Measurements from ENCODE around the gene AMPH. TPM values are rescaled to one million over a fixed set of nuclear protein-coding genes. Genes with fewer than 3 reads are reported as not detected.

Gene AMPH
- polyA plus RNA-seq, 1 donor (not counting 4 experiments of a cell fraction or from before 2014, with no cell fraction given): not detected

DNA sequence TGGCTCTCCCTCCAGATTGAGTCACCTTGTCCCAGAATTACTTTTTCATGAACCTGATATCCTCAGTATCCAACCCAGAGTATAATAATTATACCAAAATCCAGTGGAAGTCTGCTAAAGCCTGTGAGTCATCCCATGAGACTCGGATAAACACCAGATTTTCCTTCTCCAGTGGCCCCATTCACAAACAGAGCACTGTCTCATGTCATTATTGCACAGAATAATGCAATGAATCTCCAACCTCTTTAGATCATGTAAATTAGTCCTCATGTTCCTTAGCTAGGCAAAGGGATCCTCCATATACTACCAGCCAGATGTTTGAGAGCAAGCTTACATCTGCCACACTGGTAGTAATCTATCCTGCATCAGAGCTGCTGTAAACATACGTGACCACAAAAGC is 89.0 kb downstream of the AMPH start:
- Histone ChIP-seq H3K9ac (ENCODE audit: control insufficient read depth, extremely low read depth, insufficient read depth, low read length) (no peak overlapping the region), H3K9me1 (ENCODE audit: control insufficient read depth, extremely low read depth, insufficient read depth, low read length) (no peaks in the 10 kb centered on the region), H4K20me1 (ENCODE audit: control insufficient read depth, extremely low read depth, insufficient read depth, low read length) (no peaks in the 10 kb centered on the region), H2AFZ (ENCODE audit: control insufficient read depth, low read length) (no peak overlapping the region), H3K36me3 (ENCODE audit: control insufficient read depth in 2 of 2, extremely low read depth in 1 of 2, insufficient read depth in 2 of 2, low read length in 2 of 2) (no peaks in the 10 kb centered on the region), H3K4me3 (ENCODE audit: control insufficient read depth in 2 of 3, extremely low read depth in 1 of 3, insufficient read depth in 2 of 3, low read depth in 1 of 3, low read length in 3 of 3) (no peak overlapping the region), H3K27ac (ENCODE audit: control insufficient read depth, insufficient read depth, low read length) (no peak overlapping the region), H3K9me3 (ENCODE audit: control insufficient read depth, low read depth, low read length) (no peaks in the 10 kb centered on the region), H3K4me1 (ENCODE audit: control insufficient read depth, extremely low read depth, insufficient read depth, low read length) (no peaks in the 10 kb centered on the region), H3K4me2 (ENCODE audit: control insufficient read depth, extremely low read depth, insufficient read depth, low read depth, low read length) (no peak overlapping the region), H3K79me2 (ENCODE audit: control insufficient read depth, insufficient read depth, low read length) (no peaks in the 10 kb centered on the region), H3K27me3 (ENCODE audit: control insufficient read depth, extremely low read depth, insufficient read depth, low read length) (no peaks in the 10 kb centered on the region)
- DNase-seq (ENCODE audit: low read depth, low spot score) (no peak), FAIRE-seq (no peak)
- dilution Hi-C loops (cut with MboI; ENCODE audit: extremely low pct_ligation_motif_present, low sequenced_read_pairs): no loop called here
- TF ChIP-seq EZH2 (IDR thresholded peaks at IDR 0.05; ENCODE audit: low read length): no peak
- TF ChIP-seq, protein P1, sequence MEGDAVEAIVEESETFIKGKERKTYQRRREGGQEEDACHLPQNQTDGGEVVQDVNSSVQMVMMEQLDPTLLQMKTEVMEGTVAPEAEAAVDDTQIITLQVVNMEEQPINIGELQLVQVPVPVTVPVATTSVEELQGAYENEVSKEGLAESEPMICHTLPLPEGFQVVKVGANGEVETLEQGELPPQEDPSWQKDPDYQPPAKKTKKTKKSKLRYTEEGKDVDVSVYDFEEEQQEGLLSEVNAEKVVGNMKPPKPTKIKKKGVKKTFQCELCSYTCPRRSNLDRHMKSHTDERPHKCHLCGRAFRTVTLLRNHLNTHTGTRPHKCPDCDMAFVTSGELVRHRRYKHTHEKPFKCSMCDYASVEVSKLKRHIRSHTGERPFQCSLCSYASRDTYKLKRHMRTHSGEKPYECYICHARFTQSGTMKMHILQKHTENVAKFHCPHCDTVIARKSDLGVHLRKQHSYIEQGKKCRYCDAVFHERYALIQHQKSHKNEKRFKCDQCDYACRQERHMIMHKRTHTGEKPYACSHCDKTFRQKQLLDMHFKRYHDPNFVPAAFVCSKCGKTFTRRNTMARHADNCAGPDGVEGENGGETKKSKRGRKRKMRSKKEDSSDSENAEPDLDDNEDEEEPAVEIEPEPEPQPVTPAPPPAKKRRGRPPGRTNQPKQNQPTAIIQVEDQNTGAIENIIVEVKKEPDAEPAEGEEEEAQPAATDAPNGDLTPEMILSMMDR (optimal IDR thresholded peaks at IDR 0.05 in 1 of 3, IDR thresholded peaks at IDR 0.05 in 1 of 3, conservative IDR thresholded peaks at IDR 0.05 in 1 of 3; ENCODE audit: extremely low read depth in 1 of 3, insufficient read depth in 2 of 3, low read length in 3 of 3): no peak

- TF ChIP-seq EZH2 (IDR thresholded peaks at IDR 0.05; ENCODE audit: low read length): no peak
- TF ChIP-seq, protein P1 (optimal IDR thresholded peaks at IDR 0.05 in 1 of 3, IDR thresholded peaks at IDR 0.05 in 1 of 3, conservative IDR thresholded peaks at IDR 0.05 in 1 of 3; ENCODE audit: extremely low read depth in 1 of 3, insufficient read depth in 2 of 3, low read length in 3 of 3): no peak
- Histone ChIP-seq H3K9me3 (ENCODE audit: control insufficient read depth, low read depth, low read length) (no peaks in the 10 kb centered on the region), H3K4me2 (ENCODE audit: control insufficient read depth, extremely low read depth, insufficient read depth, low read depth, low read length) (no peak overlapping the region), H3K27me3 (ENCODE audit: control insufficient read depth, extremely low read depth, insufficient read depth, low read length) (no peaks in the 10 kb centered on the region), H3K27ac (ENCODE audit: control insufficient read depth, insufficient read depth, low read length) (no peak overlapping the region), H3K4me3 (ENCODE audit: control insufficient read depth in 2 of 3, extremely low read depth in 1 of 3, insufficient read depth in 2 of 3, low read depth in 1 of 3, low read length in 3 of 3) (no peak overlapping the region), H3K4me1 (ENCODE audit: control insufficient read depth, extremely low read depth, insufficient read depth, low read length) (no peaks in the 10 kb centered on the region), H4K20me1 (ENCODE audit: control insufficient read depth, extremely low read depth, insufficient read depth, low read length) (no peaks in the 10 kb centered on the region), H2AFZ (ENCODE audit: control insufficient read depth, low read length) (no peak overlapping the region), H3K36me3 (ENCODE audit: control insufficient read depth in 2 of 2, extremely low read depth in 1 of 2, insufficient read depth in 2 of 2, low read length in 2 of 2) (no peaks in the 10 kb centered on the region), H3K79me2 (ENCODE audit: control insufficient read depth, insufficient read depth, low read length) (no peaks in the 10 kb centered on the region), H3K9me1 (ENCODE audit: control insufficient read depth, extremely low read depth, insufficient read depth, low read length) (no peaks in the 10 kb centered on the region), H3K9ac (ENCODE audit: control insufficient read depth, extremely low read depth, insufficient read depth, low read length) (no peak overlapping the region)
- FAIRE-seq (no peak), DNase-seq (ENCODE audit: low read depth, low spot score) (no peak)
- dilution Hi-C loops (cut with MboI; ENCODE audit: extremely low pct_ligation_motif_present, low sequenced_read_pairs): no loop called here
These were observed 89.7 kb downstream of the AMPH start for GRCh38 chr7:38541440-38541839.
